Measurements from ENCODE around the gene DUOXA1.

Gene DUOXA1

DNA sequence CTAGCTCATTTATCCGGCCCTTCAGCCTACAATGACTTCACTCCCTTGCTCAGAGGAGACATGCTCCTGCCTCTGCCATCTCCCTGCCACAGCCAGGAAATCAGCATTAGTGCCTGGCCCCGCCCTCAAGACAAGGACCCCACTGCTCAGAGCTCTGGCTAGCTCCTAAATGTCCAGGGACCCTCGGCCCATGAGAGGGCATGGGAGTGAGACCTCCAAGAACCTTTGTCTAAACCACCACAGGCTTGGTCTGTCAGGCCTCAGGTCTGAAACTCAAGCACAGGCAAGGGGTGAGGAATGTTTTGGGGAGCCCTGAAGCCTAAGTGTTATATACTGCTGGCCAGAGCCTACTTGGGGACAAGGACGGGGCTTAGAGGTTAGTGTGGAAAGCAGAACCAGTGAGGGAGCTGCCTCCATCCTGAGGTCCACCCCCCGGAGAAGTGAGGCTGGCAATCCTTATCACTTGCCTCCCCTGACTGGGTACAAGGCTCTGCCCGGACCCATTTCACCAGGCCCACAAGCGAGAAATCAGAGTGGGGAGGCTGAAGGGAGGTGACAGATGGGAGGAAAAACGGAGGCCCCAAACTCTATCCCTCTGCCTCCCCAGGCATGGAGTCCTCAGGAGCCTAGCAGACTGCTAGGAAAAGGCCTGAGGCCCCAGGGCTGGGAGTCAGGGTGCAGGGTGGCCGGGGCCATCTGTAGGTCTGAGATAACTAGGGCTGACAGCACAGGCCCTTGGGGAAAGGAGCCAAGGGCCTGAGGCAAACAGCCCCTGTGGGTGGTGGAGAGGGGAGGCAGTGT, 39.3 kb upstream of the DUOXA1 start:
- TF ChIP-seq GABPA (IDR thresholded peaks at IDR 0.05; ENCODE audit: low read depth) = no peak
- TF ChIP-seq, protein P1, sequence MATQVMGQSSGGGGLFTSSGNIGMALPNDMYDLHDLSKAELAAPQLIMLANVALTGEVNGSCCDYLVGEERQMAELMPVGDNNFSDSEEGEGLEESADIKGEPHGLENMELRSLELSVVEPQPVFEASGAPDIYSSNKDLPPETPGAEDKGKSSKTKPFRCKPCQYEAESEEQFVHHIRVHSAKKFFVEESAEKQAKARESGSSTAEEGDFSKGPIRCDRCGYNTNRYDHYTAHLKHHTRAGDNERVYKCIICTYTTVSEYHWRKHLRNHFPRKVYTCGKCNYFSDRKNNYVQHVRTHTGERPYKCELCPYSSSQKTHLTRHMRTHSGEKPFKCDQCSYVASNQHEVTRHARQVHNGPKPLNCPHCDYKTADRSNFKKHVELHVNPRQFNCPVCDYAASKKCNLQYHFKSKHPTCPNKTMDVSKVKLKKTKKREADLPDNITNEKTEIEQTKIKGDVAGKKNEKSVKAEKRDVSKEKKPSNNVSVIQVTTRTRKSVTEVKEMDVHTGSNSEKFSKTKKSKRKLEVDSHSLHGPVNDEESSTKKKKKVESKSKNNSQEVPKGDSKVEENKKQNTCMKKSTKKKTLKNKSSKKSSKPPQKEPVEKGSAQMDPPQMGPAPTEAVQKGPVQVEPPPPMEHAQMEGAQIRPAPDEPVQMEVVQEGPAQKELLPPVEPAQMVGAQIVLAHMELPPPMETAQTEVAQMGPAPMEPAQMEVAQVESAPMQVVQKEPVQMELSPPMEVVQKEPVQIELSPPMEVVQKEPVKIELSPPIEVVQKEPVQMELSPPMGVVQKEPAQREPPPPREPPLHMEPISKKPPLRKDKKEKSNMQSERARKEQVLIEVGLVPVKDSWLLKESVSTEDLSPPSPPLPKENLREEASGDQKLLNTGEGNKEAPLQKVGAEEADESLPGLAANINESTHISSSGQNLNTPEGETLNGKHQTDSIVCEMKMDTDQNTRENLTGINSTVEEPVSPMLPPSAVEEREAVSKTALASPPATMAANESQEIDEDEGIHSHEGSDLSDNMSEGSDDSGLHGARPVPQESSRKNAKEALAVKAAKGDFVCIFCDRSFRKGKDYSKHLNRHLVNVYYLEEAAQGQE (IDR thresholded peaks at IDR 0.05; ENCODE audit: insufficient replicate concordance, low read depth) = no peak
- TF ChIP-seq, protein P2, sequence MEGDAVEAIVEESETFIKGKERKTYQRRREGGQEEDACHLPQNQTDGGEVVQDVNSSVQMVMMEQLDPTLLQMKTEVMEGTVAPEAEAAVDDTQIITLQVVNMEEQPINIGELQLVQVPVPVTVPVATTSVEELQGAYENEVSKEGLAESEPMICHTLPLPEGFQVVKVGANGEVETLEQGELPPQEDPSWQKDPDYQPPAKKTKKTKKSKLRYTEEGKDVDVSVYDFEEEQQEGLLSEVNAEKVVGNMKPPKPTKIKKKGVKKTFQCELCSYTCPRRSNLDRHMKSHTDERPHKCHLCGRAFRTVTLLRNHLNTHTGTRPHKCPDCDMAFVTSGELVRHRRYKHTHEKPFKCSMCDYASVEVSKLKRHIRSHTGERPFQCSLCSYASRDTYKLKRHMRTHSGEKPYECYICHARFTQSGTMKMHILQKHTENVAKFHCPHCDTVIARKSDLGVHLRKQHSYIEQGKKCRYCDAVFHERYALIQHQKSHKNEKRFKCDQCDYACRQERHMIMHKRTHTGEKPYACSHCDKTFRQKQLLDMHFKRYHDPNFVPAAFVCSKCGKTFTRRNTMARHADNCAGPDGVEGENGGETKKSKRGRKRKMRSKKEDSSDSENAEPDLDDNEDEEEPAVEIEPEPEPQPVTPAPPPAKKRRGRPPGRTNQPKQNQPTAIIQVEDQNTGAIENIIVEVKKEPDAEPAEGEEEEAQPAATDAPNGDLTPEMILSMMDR (IDR thresholded peaks at IDR 0.05; ENCODE audit: insufficient read depth, low read length) = no peak
- TF ChIP-seq SPI1 (IDR thresholded peaks at IDR 0.05; ENCODE audit: borderline replicate concordance, low read depth) = no peak
- no peak for TF ChIP-seq POLR2AphosphoS5 (IDR thresholded peaks at IDR 0.05; ENCODE audit: low read depth)
- no peak for DNase-seq (ENCODE audit: low read depth in 1 of 2, low spot score in 1 of 2)
- Histone ChIP-seq H3K27ac (replicated peaks) (no peak overlapping the region), H3K27me3 (ENCODE audit: insufficient read depth, poor library complexity, severe bottlenecking) (no peaks in the 10 kb centered on the region), H3K4me3 (replicated peaks; ENCODE audit: insufficient read depth, low read length) (no peak overlapping the region)

DNA sequence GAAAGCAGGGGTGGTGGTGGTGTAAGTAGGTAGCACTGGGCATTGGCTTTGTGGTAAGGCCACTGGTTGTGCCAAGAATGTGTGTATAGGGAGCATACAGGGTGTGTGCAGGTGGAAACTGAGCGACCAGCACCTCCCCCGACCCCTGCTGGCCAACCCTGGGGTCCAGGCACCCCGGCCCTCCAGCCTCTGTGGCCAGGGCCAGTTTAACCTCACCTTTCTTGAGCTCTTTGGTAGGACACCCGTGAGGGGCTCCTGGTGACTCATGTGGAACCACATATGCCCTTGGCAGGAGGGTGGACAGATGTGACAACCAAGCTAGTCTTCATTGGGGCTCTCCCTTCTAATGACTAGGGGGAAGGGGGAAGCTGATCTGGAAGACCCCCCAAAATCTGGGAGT, 38.6 kb upstream of the DUOXA1 start:
- DNase-seq (ENCODE audit: low read depth in 1 of 2, low spot score in 1 of 2) = no peak
- TF ChIP-seq, protein P1 (IDR thresholded peaks at IDR 0.05; ENCODE audit: insufficient replicate concordance, low read depth) = no peak
- no peak for TF ChIP-seq SPI1 (IDR thresholded peaks at IDR 0.05; ENCODE audit: borderline replicate concordance, low read depth)
- TF ChIP-seq GABPA (IDR thresholded peaks at IDR 0.05; ENCODE audit: low read depth) = no peak
- TF ChIP-seq, protein P2 (IDR thresholded peaks at IDR 0.05; ENCODE audit: insufficient read depth, low read length) = no peak
- TF ChIP-seq POLR2AphosphoS5 (IDR thresholded peaks at IDR 0.05; ENCODE audit: low read depth) = no peak
- H3K4me3 ChIP-seq (replicated peaks; ENCODE audit: insufficient read depth, low read length) = no peak overlapping the region
- H3K27me3 ChIP-seq (ENCODE audit: insufficient read depth, poor library complexity, severe bottlenecking) = no peaks in the 10 kb centered on the region
- H3K27ac ChIP-seq (replicated peaks) = no peak overlapping the region

DNA sequence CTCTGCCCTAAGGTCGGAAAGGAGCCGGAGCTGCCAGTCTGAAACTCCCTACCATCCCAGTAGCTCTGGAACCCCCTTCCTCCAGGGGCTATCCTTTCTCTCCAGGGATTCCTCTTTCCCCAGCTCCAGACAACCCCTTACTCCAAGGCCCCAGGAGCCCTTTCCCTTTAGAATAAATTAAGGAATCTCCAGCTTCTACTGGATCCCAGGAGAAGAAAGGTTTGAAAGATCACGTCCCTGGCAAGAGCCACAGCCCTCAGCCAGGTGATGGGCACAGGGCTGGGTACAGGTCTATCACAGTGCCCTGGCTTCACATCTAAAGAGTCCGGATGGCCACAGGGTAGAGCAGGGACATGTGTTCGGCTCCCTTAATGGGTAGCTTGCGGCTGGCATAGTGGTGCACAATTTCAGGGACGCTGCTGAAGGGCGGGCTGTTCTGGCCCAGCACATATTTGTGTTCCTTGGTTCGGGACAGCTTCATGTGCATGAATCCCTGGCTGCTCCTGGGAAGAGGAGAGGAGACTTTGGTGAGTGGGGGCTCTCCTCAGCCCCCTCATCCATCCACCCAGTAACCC, 38.0 kb upstream of the DUOXA1 start:
- no peak overlapping the region; the same call in 1 of the 2 replicates for H3K4me3 ChIP-seq (replicated peaks; ENCODE audit: insufficient read depth, low read length)
- DNase-seq (ENCODE audit: low read depth in 1 of 2, low spot score in 1 of 2) = no peak
- TF ChIP-seq, protein P2 (IDR thresholded peaks at IDR 0.05; ENCODE audit: insufficient read depth, low read length) = no peak
- no peak for TF ChIP-seq SPI1 (IDR thresholded peaks at IDR 0.05; ENCODE audit: borderline replicate concordance, low read depth)
- TF ChIP-seq, protein P1 (IDR thresholded peaks at IDR 0.05; ENCODE audit: insufficient replicate concordance, low read depth) = no peak
- TF ChIP-seq GABPA (IDR thresholded peaks at IDR 0.05; ENCODE audit: low read depth) = no peak
- TF ChIP-seq POLR2AphosphoS5 (IDR thresholded peaks at IDR 0.05; ENCODE audit: low read depth) = no peak
- no peaks in the 10 kb centered on the region for H3K27me3 ChIP-seq (ENCODE audit: insufficient read depth, poor library complexity, severe bottlenecking)
- no peak overlapping the region for H3K27ac ChIP-seq (replicated peaks)
